Endothelial cell of hepatic sinusoid (primary cell): Measurements from ENCODE around the gene SGCG.
"Not testable (repeated sequence)": the region's sequence is repeated elsewhere in the genome, so short reads cannot be mapped to it uniquely, and the experiment has no call there.

ENCODE experiments used
- in situ Hi-C: cut with HindIII; loops from 2 replicates; pipeline ENCODE4 v1.10.0; 2017; ENCODE audit warnings: low sequenced_read_pairs

SGCG gene

GRCh38 chr13:23180711-23181110 is at the start of gene SGCG:
Gene SGCG, plus strand, starts transcription at chr13:23180979. Its CDS starts 22,716 bp downstream, at chr13:23203695.
- in situ Hi-C loops, result no loop called here

GRCh38 chr13:23134542-23134941 is 46.2 kb upstream of the SGCG start:
- in situ Hi-C loops, result no loop called here

GRCh38 chr13:23140492-23140891 is 40.3 kb upstream of the SGCG start:
- in situ Hi-C loops, result no loop called here

- in situ Hi-C loops, result no loop called here
Measured at GRCh38 chr13:23141964-23142363, 38.8 kb upstream of the SGCG start.

GRCh38 chr13:23142607-23143006 is 38.2 kb upstream of the SGCG start:
- in situ Hi-C loops, result not testable (repeated sequence)

- in situ Hi-C loops, result no loop called here
Measured at GRCh38 chr13:23144431-23144830, 36.3 kb upstream of the SGCG start.

- in situ Hi-C loops, result no loop called here
Measured at GRCh38 chr13:23146006-23146405, 34.8 kb upstream of the SGCG start.

GRCh38 chr13:23146811-23147625 is 33.8 kb upstream of the SGCG start:
- in situ Hi-C loops, result no loop called here

- in situ Hi-C loops, result no loop called here
Measured at GRCh38 chr13:23147827-23148226, 33.0 kb upstream of the SGCG start.

GRCh38 chr13:23157781-23158180 is 23.0 kb upstream of the SGCG start:
- in situ Hi-C loops, result no loop called here

- in situ Hi-C loops, result no loop called here
Measured at GRCh38 chr13:23159205-23159759, 21.5 kb upstream of the SGCG start.

- in situ Hi-C loops, result no loop called here
Measured at GRCh38 chr13:23159760-23160637, 20.8 kb upstream of the SGCG start.

GRCh38 chr13:23160638-23161480 is 19.9 kb upstream of the SGCG start:
- in situ Hi-C loops, result no loop called here

- in situ Hi-C loops, result no loop called here
Measured at GRCh38 chr13:23161481-23161825, 19.3 kb upstream of the SGCG start.

GRCh38 chr13:23175920-23176319 is 4.9 kb upstream of the SGCG start:
- in situ Hi-C loops, result no loop called here

GRCh38 chr13:23182142-23182541 is 1.4 kb downstream of the SGCG start:
- in situ Hi-C loops, result no loop called here

GRCh38 chr13:23183292-23183691 is 2.5 kb downstream of the SGCG start:
- in situ Hi-C loops, result no loop called here

GRCh38 chr13:23185542-23185941 is 4.8 kb downstream of the SGCG start:
- in situ Hi-C loops, result no loop called here

GRCh38 chr13:23201870-23202269 is 21.1 kb downstream of the SGCG start:
- in situ Hi-C loops, result no loop called here

GRCh38 chr13:23202383-23202782 is 21.6 kb downstream of the SGCG start:
- in situ Hi-C loops, result no loop called here

- in situ Hi-C loops, result no loop called here
Measured at GRCh38 chr13:23203516-23203915, 22.7 kb downstream of the SGCG start.
